H54 (cell line): ENCODE results near the gene PPP6R1.
A peak's percentile ranks its signal among the peaks of the same experiment; 100 is the strongest.
"Not testable (repeated sequence)": the region's sequence is repeated elsewhere in the genome, so short reads cannot be mapped to it uniquely, and the experiment has no call there.

ENCODE experiments used
- DNase-seq: peaks from one replicate; pipeline ENCODE4 v3.0.0; 2011; ENCODE audit warnings: low spot score, mixed read lengths; ENCODE audit not compliant: insufficient read length
- FAIRE-seq: peaks from 3 replicates; lab custom pipeline; 2011; peaks lifted over from hg19 to GRCh38; lab: Jason Lieb, UNC
- POLR2A ChIP-seq: IDR thresholded peaks from 2 replicates; pipeline ENCODE4 v1.6.1; 2011; ENCODE audit warnings: low read depth, mild to moderate bottlenecking, low read length

The PPP6R1 gene

GRCh38 chr19:55231391-55232285 lies 27.2 kb downstream of the PPP6R1 start:
- no peak for TF ChIP-seq POLR2A
- no peak for DNase-seq
- no peak for FAIRE-seq

- DNase-seq (no peak), FAIRE-seq (no peak)
- no peak for TF ChIP-seq POLR2A
Observed at GRCh38 chr19:55230780-55231179, 28.0 kb downstream of the PPP6R1 start.

GRCh38 chr19:55230329-55230728 lies 28.5 kb downstream of the PPP6R1 start:
- no peak for FAIRE-seq
- no peak for DNase-seq
- no peak for TF ChIP-seq POLR2A

GRCh38 chr19:55229789-55230182 lies 29.0 kb downstream of the PPP6R1 start:
- FAIRE-seq (no peak), DNase-seq (no peak)
- no peak for TF ChIP-seq POLR2A

GRCh38 chr19:55229145-55229788 lies 29.6 kb downstream of the PPP6R1 start:
- FAIRE-seq (no peak), DNase-seq (no peak)
- TF ChIP-seq POLR2A = no peak

- DNase-seq = no peak
Observed at GRCh38 chr19:55228403-55229031, 30.3 kb downstream of the PPP6R1 start, which contains the start of gene TMEM86B. Gene TMEM86B, minus strand, starts transcription at chr19:55228763. Its CDS starts 22 bp downstream, at chr19:55228741.

GRCh38 chr19:55228015-55228391 lies 30.8 kb downstream of the PPP6R1 start:
- FAIRE-seq (no peak), DNase-seq (no peak)
- TF ChIP-seq POLR2A = 0 out of 2 replicates have a peak, but pooled peaks have one; percentile 11

More at GRCh38 chr19:55228403-55229031, 30.3 kb downstream of the PPP6R1 start, which contains the start of gene TMEM86B:
- no peak for FAIRE-seq
- TF ChIP-seq POLR2A = no peak

GRCh38 chr19:55227241-55228014 lies 31.4 kb downstream of the PPP6R1 start:
- DNase-seq (no peak), FAIRE-seq (no peak)
- TF ChIP-seq POLR2A = no peak

GRCh38 chr19:55226788-55227187 lies 32.0 kb downstream of the PPP6R1 start:
- no peak for TF ChIP-seq POLR2A
- no peak for DNase-seq
- FAIRE-seq = no peak

- no peak for FAIRE-seq
- TF ChIP-seq POLR2A = no peak
- no peak for DNase-seq
Observed at GRCh38 chr19:55226273-55226672, 32.5 kb downstream of the PPP6R1 start.

- TF ChIP-seq POLR2A = no peak
- no peak for FAIRE-seq
- no peak for DNase-seq
Observed at GRCh38 chr19:55225415-55225958, 33.3 kb downstream of the PPP6R1 start.

GRCh38 chr19:55224679-55225414 lies 34.0 kb downstream of the PPP6R1 start:
- DNase-seq, FAIRE-seq: not testable (repeated sequence)
